Progenitor cell of endocrine pancreas (in vitro differentiated cells): ENCODE measurements around the gene MVK. TPM values are rescaled to one million over a fixed set of nuclear protein-coding genes. Genes with fewer than 3 reads are reported as not detected.

ENCODE experiments used
- DNase-seq: peaks from one replicate; pipeline ENCODE4 v3.0.0; 2021; ENCODE audit warnings: low spot score; ENCODE audit not compliant: unreplicated experiment
- H3K27ac Mint-ChIP-seq: 2 replicates; pipeline ENCODE4 v1.8.0; 2021; ENCODE audit warnings: mild to moderate bottlenecking, moderate library complexity, mixed read lengths
- H3K27me3 Mint-ChIP-seq: 2 replicates; pipeline ENCODE4 v1.8.0; 2021; ENCODE audit warnings: mixed read lengths
- H3K36me3 Mint-ChIP-seq: 2 replicates; pipeline ENCODE4 v1.8.0; 2022; ENCODE audit warnings: mixed read lengths; ENCODE audit not compliant: insufficient read depth
- H3K4me1 Mint-ChIP-seq: 2 replicates; pipeline ENCODE4 v1.8.0; 2021; ENCODE audit warnings: low read depth, mixed read lengths
- H3K4me3 Mint-ChIP-seq: 2 replicates; pipeline ENCODE4 v1.8.0; 2021; ENCODE audit warnings: low read depth, mild to moderate bottlenecking, moderate library complexity, mixed read lengths
- H3K9me3 Mint-ChIP-seq: 2 replicates; pipeline ENCODE4 v1.8.0; 2021; ENCODE audit warnings: low read depth, mixed read lengths
- total RNA-seq: library from RNA; stranded (reverse); gene quantifications from 2 replicates; pipeline ENCODE4 v1.2.1, GENCODE V29; 2021
- TF ChIP-seq, protein P1 (sequence below): fragments of 200-600 bp; sonication (generic); IDR thresholded peaks from one replicate; pipeline ENCODE4 v1.5.0; 2021; ENCODE audit warnings: antibody characterized with exemption, mild to moderate bottlenecking; ENCODE audit not compliant: unreplicated experiment

MVK gene
- total RNA-seq, 1 donor from 2014 or later = 33.3 TPM

DNA sequence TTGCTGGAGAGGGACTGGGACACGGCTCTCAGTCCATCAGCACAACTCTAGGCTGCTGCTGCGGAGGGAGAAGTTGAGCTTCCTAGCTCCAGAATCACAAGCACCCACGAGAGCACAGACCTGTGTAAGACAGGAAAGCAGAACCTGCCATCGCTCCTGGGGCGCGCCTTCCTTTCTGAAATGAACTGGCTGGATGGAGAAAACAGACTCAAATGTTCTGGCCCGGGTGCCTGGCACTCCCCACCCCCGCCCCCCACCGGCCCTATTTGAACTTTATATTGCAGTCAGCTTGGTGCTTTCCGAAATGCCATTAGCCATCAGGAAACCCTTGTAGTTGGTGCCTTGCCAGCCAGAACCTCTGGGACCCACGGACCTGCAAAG lies 23.8 kb downstream of the MVK start:
- TF ChIP-seq, protein P1, sequence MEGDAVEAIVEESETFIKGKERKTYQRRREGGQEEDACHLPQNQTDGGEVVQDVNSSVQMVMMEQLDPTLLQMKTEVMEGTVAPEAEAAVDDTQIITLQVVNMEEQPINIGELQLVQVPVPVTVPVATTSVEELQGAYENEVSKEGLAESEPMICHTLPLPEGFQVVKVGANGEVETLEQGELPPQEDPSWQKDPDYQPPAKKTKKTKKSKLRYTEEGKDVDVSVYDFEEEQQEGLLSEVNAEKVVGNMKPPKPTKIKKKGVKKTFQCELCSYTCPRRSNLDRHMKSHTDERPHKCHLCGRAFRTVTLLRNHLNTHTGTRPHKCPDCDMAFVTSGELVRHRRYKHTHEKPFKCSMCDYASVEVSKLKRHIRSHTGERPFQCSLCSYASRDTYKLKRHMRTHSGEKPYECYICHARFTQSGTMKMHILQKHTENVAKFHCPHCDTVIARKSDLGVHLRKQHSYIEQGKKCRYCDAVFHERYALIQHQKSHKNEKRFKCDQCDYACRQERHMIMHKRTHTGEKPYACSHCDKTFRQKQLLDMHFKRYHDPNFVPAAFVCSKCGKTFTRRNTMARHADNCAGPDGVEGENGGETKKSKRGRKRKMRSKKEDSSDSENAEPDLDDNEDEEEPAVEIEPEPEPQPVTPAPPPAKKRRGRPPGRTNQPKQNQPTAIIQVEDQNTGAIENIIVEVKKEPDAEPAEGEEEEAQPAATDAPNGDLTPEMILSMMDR = no peak
- peaks cover 6% of the 10 kb centered on the region for H3K4me1 Mint-ChIP-seq

DNA sequence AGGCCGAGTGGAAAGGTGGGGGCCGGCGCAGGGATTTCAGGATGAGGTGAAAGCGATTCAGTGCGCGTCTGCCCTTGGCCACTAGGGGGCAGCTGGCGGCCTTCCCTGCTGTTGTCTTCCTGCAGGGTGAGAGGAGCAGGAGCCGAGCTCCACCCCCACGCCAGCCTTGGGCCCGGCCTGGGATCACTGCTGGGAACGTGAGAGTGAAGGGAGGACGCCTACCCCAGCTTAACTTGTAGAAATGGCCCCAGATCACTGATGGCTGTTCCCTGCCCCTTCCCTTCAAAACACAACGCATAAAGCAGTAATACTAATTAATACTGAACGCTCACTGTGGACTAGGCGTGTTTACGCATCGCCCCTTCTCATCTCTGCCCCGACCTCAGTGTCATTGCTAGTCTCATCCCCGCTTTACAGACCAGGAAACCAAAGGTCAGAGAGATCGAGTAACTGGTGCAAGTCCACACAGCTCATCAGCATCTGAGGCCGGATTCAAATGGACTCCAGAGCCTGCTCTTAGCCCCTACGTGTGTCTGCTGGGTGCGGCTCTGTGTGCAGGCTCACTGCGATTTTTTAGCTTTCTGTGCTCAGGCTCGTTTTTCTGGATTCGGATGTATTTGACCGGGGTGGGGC lies 24.3 kb downstream of the MVK start:
- peaks cover 2% of the 10 kb centered on the region for H3K36me3 Mint-ChIP-seq
- H3K27ac Mint-ChIP-seq = peak overlapping the region; percentile 36
- DNase-seq = peak; percentile 82
- peaks cover 3% of the 10 kb centered on the region for H3K27me3 Mint-ChIP-seq
- no peak overlapping the region for H3K4me3 Mint-ChIP-seq
- H3K9me3 Mint-ChIP-seq = no peaks in the 10 kb centered on the region
- H3K4me1 Mint-ChIP-seq = peaks cover 6% of the 10 kb centered on the region
- TF ChIP-seq, protein P1 = peak; percentile 98

More for the DNA sequence above, 23.8 kb downstream of the MVK start:
- no peak overlapping the region for H3K4me3 Mint-ChIP-seq
- no peak for DNase-seq
- H3K36me3 Mint-ChIP-seq = peaks cover 2% of the 10 kb centered on the region
- peaks cover 3% of the 10 kb centered on the region for H3K27me3 Mint-ChIP-seq
- no peak overlapping the region for H3K27ac Mint-ChIP-seq
- no peaks in the 10 kb centered on the region for H3K9me3 Mint-ChIP-seq

DNA sequence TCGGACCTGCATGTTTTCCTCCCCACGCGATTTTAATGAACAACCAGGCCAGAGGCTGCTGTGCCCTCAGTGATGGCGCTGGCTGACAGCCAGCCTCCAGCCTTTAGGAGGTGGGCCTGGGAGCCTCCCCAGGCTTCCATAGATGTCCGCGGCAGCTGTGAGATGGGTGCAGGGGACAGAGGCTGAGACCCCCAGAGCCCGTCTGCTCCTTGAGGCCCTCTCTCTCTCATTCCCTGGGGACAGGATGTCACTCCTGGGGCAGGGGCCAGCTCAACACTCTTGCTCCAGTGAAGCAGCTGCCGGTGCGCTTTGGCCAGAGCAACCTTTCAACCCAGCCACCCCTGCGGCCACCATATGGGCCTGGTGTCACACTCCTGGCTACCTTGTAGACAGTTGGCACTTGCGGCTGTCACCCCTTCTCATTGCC lies 24.8 kb downstream of the MVK start:
- peak overlapping the region; percentile 36 for H3K27ac Mint-ChIP-seq
- H3K4me1 Mint-ChIP-seq = peaks cover 6% of the 10 kb centered on the region
- H3K27me3 Mint-ChIP-seq = peaks cover 6% of the 10 kb centered on the region
- TF ChIP-seq, protein P1 = no peak
- no peak overlapping the region for H3K4me3 Mint-ChIP-seq
- H3K36me3 Mint-ChIP-seq = peaks cover 2% of the 10 kb centered on the region
- DNase-seq = no peak
- H3K9me3 Mint-ChIP-seq = no peaks in the 10 kb centered on the region

DNA sequence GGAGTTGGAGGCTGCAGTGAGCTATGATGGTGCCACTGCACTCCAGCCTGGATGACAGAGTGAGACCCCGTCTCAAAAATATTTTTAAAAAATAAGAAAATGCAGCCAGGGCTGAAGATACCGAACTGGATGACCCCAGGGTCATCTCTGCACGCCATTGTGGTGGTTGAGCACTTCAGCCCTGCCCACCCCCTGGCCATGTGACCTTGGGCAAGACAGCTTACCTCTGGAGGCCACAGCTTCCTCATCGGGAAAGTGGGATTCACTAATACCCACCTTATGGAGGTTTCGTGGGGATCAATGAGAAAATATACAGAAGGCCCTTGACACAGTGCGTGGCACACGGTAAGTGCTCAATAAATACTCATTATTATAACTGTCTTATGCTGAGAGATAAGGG lies 25.5 kb downstream of the MVK start:
- peaks cover 6% of the 10 kb centered on the region for H3K4me1 Mint-ChIP-seq
- DNase-seq = no peak
- no peak overlapping the region for H3K4me3 Mint-ChIP-seq
- H3K27ac Mint-ChIP-seq = no peak overlapping the region
- TF ChIP-seq, protein P1 = no peak
- H3K27me3 Mint-ChIP-seq = peaks cover 6% of the 10 kb centered on the region
- H3K36me3 Mint-ChIP-seq = peaks cover 2% of the 10 kb centered on the region
- no peaks in the 10 kb centered on the region for H3K9me3 Mint-ChIP-seq

DNA sequence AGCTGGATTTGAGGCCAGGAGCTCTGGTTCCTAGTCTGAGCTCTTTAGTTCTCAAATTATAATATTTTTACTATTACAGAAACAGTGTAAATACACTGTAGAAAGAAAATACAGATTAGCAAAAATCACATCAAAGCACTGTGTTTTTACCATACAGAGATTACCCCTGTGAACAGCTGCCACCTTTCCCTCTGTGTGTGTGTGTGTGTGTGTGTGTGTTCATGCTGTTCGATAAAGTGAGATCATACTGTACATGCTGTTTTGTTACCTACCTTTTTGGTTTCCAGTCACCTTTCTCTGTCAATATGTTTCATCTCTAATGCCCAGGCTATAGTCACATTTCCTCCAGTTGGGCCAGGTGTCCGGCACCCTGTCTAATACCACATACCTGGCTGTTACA lies 26.9 kb downstream of the MVK start:
- H3K36me3 Mint-ChIP-seq = peaks cover 2% of the 10 kb centered on the region
- TF ChIP-seq, protein P1 = no peak

More for the DNA sequence above, 26.9 kb downstream of the MVK start:
- H3K27ac Mint-ChIP-seq = no peak overlapping the region
- no peak overlapping the region for H3K4me3 Mint-ChIP-seq
- H3K27me3 Mint-ChIP-seq = peaks cover 16% of the 10 kb centered on the region
- DNase-seq = no peak
- H3K9me3 Mint-ChIP-seq = no peaks in the 10 kb centered on the region
- H3K4me1 Mint-ChIP-seq = peaks cover 6% of the 10 kb centered on the region
